OCI-LY1 (cell line): ENCODE data around the gene SOCS7.

Experiments used
- H2AFZ ChIP-seq: fragments of 200-600 bp; sonication (generic), shearing (Covaris generic); 2 replicates; pipeline ENCODE4 v1.6.0; 2014; ENCODE audit warnings: antibody characterized with exemption, mild to moderate bottlenecking, low read length
- H3F3A ChIP-seq: fragments of 200-600 bp; sonication (generic), shearing (Covaris generic); 2 replicates; pipeline ENCODE4 v1.6.0; 2014; ENCODE audit warnings: mild to moderate bottlenecking, antibody characterized with exemption, low read length, moderate library complexity; ENCODE audit not compliant: insufficient read depth
- H3K27ac ChIP-seq: fragments of 200-600 bp; sonication (generic); 2 replicates; pipeline ENCODE4 v1.5.1; 2014; ENCODE audit warnings: low read length, mixed run types, mild to moderate bottlenecking, low read depth; ENCODE audit not compliant: poor library complexity, severe bottlenecking
- H3K27me3 ChIP-seq: fragments of 200-600 bp; sonication (generic); 2 replicates; pipeline ENCODE4 v1.6.0; 2014; ENCODE audit warnings: antibody characterized with exemption, mild to moderate bottlenecking, low read length, moderate library complexity; ENCODE audit not compliant: insufficient read depth
- H3K36me3 ChIP-seq: fragments of 200-600 bp; sonication (generic); 2 replicates; pipeline ENCODE4 v1.6.1; 2014; ENCODE audit warnings: mild to moderate bottlenecking, antibody characterized with exemption, low read length, moderate library complexity, mixed read lengths; ENCODE audit not compliant: insufficient read depth
- H3K4me1 ChIP-seq: fragments of 200-600 bp; sonication (generic); 2 replicates; pipeline ENCODE4 v1.5.1; 2014; ENCODE audit warnings: mild to moderate bottlenecking, low read length, moderate library complexity; ENCODE audit not compliant: insufficient read depth, severe bottlenecking
- H3K4me2 ChIP-seq: fragments of 200-600 bp; sonication (generic), shearing (Covaris generic); 2 replicates; pipeline ENCODE4 v1.6.1; 2014; ENCODE audit warnings: low read length
- H3K4me3 ChIP-seq: fragments of 200-600 bp; sonication (generic); 2 replicates; pipeline ENCODE4 v1.5.1; 2014; ENCODE audit warnings: low read length, low read depth, mild to moderate bottlenecking, mixed read lengths; ENCODE audit not compliant: poor library complexity, severe bottlenecking
- H3K79me2 ChIP-seq: fragments of 200-600 bp; shearing (Covaris generic); 2 replicates; pipeline ENCODE4 v1.6.1; 2016; ENCODE audit warnings: mixed run types, low read length, mixed read lengths; ENCODE audit not compliant: insufficient read depth
- H3K9ac ChIP-seq: fragments of 200-600 bp; sonication (generic), shearing (Covaris generic); 2 replicates; pipeline ENCODE4 v1.6.1; 2014; ENCODE audit warnings: mild to moderate bottlenecking, low read length, mixed read lengths
- H3K9me2 ChIP-seq: fragments of 200-600 bp; sonication (generic), shearing (Covaris generic); 2 replicates; pipeline ENCODE4 v1.6.1; 2014; ENCODE audit warnings: low read depth, mild to moderate bottlenecking, low read length, mixed read lengths
- H3K9me3 ChIP-seq: fragments of 200-600 bp; shearing (Covaris generic); 2 replicates; pipeline ENCODE4 v1.6.1; 2014; ENCODE audit warnings: low read length, mixed read lengths
- H4K20me1 ChIP-seq: fragments of 200-600 bp; sonication (generic), shearing (Covaris generic); 2 replicates; pipeline ENCODE4 v1.6.0; 2016; ENCODE audit warnings: mild to moderate bottlenecking, low read length; ENCODE audit not compliant: insufficient read depth
- EZH2 ChIP-seq: fragments of 200-600 bp; sonication (generic), shearing (Covaris generic); IDR thresholded peaks from 2 replicates; pipeline ENCODE4 v1.8.0; 2017; ENCODE audit warnings: borderline replicate concordance, mixed run types, mild to moderate bottlenecking, antibody characterized with exemption, low read length, moderate library complexity, mixed read lengths
- TF ChIP-seq, protein P1 (sequence below): fragments of 200-600 bp; sonication (generic), shearing (Covaris generic); IDR thresholded peaks from 2 replicates; pipeline ENCODE4 v1.5.1; 2017; ENCODE audit warnings: mild to moderate bottlenecking, antibody characterized with exemption, low read length, moderate library complexity, mixed read lengths

SOCS7 gene

DNA sequence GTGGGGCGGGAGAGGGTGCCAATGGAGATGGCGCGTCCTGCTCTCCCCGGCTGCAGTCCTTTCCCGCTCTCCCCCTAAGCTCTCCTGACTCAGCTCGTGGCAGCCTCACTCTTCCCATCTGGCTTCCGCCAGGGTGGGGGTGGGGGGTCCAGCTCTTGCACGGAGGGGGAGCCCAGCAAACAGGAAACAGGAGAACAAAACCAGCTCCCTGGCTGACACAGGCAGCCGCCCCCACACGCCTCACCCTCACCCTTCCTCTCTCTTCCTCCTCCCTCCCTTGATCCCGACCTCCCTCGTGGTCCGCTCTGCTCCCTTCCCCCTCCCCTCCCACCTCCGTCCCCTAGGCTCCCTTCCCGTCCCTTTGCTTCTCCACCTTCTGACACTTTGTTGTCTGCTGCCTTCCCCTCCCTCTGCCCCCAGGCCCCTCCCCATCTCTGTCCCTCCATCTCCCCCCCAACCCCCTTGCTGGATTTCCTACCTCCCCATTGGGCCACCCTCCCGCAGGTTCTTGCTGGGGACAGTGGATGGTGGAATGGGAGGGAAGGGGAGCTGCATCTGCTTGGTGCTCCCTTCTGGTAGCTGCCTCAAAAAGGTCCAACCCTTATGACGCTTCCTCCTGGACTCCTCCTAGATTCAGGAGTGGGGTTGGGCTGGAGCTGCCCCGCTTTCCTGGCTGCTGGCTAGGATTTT is 100.3 kb downstream of the SOCS7 start:
- Histone ChIP-seq H3F3A (no peaks in the 10 kb centered on the region), H3K9me3 (no peaks in the 10 kb centered on the region), H3K9ac (no peak overlapping the region), H3K4me3 (no peak overlapping the region), H2AFZ (no peak overlapping the region), H3K9me2 (no peaks in the 10 kb centered on the region), H3K4me2 (no peak overlapping the region), H4K20me1 (no peaks in the 10 kb centered on the region), H3K36me3 (no peaks in the 10 kb centered on the region), H3K4me1 (no peaks in the 10 kb centered on the region), H3K27me3 (peaks cover 12% of the 10 kb centered on the region), H3K27ac (no peak overlapping the region), H3K79me2 (no peaks in the 10 kb centered on the region)
- TF ChIP-seq EZH2 = no peak
- TF ChIP-seq, protein P1, sequence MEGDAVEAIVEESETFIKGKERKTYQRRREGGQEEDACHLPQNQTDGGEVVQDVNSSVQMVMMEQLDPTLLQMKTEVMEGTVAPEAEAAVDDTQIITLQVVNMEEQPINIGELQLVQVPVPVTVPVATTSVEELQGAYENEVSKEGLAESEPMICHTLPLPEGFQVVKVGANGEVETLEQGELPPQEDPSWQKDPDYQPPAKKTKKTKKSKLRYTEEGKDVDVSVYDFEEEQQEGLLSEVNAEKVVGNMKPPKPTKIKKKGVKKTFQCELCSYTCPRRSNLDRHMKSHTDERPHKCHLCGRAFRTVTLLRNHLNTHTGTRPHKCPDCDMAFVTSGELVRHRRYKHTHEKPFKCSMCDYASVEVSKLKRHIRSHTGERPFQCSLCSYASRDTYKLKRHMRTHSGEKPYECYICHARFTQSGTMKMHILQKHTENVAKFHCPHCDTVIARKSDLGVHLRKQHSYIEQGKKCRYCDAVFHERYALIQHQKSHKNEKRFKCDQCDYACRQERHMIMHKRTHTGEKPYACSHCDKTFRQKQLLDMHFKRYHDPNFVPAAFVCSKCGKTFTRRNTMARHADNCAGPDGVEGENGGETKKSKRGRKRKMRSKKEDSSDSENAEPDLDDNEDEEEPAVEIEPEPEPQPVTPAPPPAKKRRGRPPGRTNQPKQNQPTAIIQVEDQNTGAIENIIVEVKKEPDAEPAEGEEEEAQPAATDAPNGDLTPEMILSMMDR = no peak

DNA sequence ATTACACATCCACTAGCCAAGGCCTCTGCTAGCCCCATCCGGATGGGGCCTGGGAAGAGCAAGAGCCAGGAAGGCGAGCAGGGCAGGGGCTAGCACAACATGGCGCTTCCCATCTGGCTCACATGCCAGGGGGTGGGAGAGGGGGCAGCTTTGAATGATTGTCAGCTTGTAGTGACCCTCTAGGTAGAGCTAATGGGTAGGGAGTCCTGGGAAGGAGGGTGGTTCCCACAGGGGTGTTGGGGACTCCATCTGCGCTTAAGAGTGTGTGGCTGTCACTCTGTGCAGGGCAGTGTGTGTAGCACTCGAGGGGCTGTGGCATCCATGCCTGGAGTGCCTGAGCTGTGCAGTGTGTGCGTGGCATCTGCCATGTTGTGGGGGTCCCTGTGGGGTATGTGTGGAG is 101.1 kb downstream of the SOCS7 start:
- TF ChIP-seq, protein P1 = no peak
- TF ChIP-seq EZH2 = no peak
- no peaks in the 10 kb centered on the region for H3K4me1 ChIP-seq
- H3K4me2 ChIP-seq = no peak overlapping the region
- H2AFZ ChIP-seq = no peak overlapping the region
- no peaks in the 10 kb centered on the region for H3K9me2 ChIP-seq
- no peak overlapping the region for H3K4me3 ChIP-seq
- no peak overlapping the region for H3K27ac ChIP-seq
- no peaks in the 10 kb centered on the region for H3F3A ChIP-seq
- H3K9ac ChIP-seq = no peak overlapping the region
- H3K27me3 ChIP-seq = peaks cover 10% of the 10 kb centered on the region
- H3K79me2 ChIP-seq = no peaks in the 10 kb centered on the region
- no peaks in the 10 kb centered on the region for H4K20me1 ChIP-seq
- no peaks in the 10 kb centered on the region for H3K36me3 ChIP-seq
- H3K9me3 ChIP-seq = no peaks in the 10 kb centered on the region

DNA sequence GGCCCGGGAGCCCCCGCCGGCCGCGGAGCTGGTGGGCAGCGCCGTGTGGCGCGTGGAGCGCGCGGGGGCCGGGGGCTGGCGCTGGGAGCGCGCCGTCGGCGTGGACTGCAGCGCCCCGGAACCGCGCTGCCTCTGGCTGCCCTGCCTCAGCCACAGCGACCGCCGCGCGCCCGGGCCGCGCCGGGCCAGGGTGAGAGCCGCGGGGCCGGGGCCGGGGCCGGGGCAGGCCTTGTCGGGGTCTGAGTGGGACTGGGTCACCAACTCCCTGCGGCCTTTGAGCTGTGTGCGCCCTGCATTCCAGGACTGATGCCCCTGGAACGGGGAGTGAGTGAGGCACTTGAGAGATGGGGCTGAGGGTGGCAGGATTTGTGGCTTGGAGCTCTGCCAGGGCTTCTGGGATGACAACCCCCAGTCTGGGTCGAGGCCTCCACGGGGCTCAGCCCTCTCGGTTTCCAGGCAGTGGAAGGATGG is 102.3 kb downstream of the SOCS7 start:
- H4K20me1 ChIP-seq = no peaks in the 10 kb centered on the region
- H3K27me3 ChIP-seq = peaks cover 8% of the 10 kb centered on the region
- no peaks in the 10 kb centered on the region for H3K36me3 ChIP-seq
- H3K9me2 ChIP-seq = no peaks in the 10 kb centered on the region
- H3F3A ChIP-seq = no peaks in the 10 kb centered on the region
- H3K79me2 ChIP-seq = no peaks in the 10 kb centered on the region
- no peak for TF ChIP-seq EZH2
- TF ChIP-seq, protein P1 = no peak
- H2AFZ ChIP-seq = no peak overlapping the region
- H3K9me3 ChIP-seq = no peaks in the 10 kb centered on the region
- H3K4me3 ChIP-seq = no peak overlapping the region
- no peak overlapping the region for H3K4me2 ChIP-seq
- no peaks in the 10 kb centered on the region for H3K4me1 ChIP-seq
- H3K27ac ChIP-seq = no peak overlapping the region
- no peak overlapping the region for H3K9ac ChIP-seq
